OCI-LY1 (cell line): ENCODE data around the gene TMC7.

Experiments
- CTCF ChIP-seq: fragments of 200-600 bp; sonication (generic), shearing (Covaris generic); IDR thresholded peaks from 2 replicates; pipeline ENCODE4 v1.5.1; 2017; ENCODE audit warnings: mild to moderate bottlenecking, antibody characterized with exemption, low read length, moderate library complexity, mixed read lengths
- EZH2 ChIP-seq: fragments of 200-600 bp; sonication (generic), shearing (Covaris generic); IDR thresholded peaks from 2 replicates; pipeline ENCODE4 v1.8.0; 2017; ENCODE audit warnings: borderline replicate concordance, mixed run types, mild to moderate bottlenecking, antibody characterized with exemption, low read length, moderate library complexity, mixed read lengths

GRCh38 chr16:18941471-18941870 lies 42.3 kb upstream of the TMC7 start:
- TF ChIP-seq CTCF (no peak), EZH2 (no peak)
